NB4 (cell line): ENCODE measurements around the gene WDR37.

Experiments used
- CTCF ChIP-seq: IDR thresholded peaks from one replicate; pipeline ENCODE4 v1.5.1; 2012; ENCODE audit warnings: low read depth, low read length
- MAX ChIP-seq: IDR thresholded peaks from 2 replicates; pipeline ENCODE4 v1.6.1; 2011; ENCODE audit warnings: low read depth, low read length
- MYC ChIP-seq: IDR thresholded peaks from 2 replicates; pipeline ENCODE4 v1.6.1; 2011; ENCODE audit warnings: low read depth, low read length
- POLR2A ChIP-seq: IDR thresholded peaks from 2 replicates; pipeline ENCODE4 v1.6.1; 2011; ENCODE audit warnings: mild to moderate bottlenecking; ENCODE audit not compliant: insufficient read length; ENCODE audit errors: extremely low read depth

- TF ChIP-seq CTCF, result no peak
- no peak for TF ChIP-seq MYC
- TF ChIP-seq POLR2A, result no peak
- TF ChIP-seq MAX, result no peak
These were observed 62.8 kb downstream of the WDR37 start for GRCh38 chr10:1119027-1119426.
